Activated naive CD4-positive, alpha-beta T cell treated with anti-CD3 and anti-CD28 coated beads, Interleukin-2, amount 50 U/mL, for 24 hours (primary cell): ENCODE measurements around the gene TNS1.

Source experiments
- H3K27ac Mint-ChIP-seq: one replicate; pipeline ENCODE4 v1.8.0; 2021; ENCODE audit warnings: mild to moderate bottlenecking, mixed read lengths
- H3K27me3 Mint-ChIP-seq: one replicate; pipeline ENCODE4 v1.8.0; 2021; ENCODE audit warnings: mixed read lengths
- H3K36me3 Mint-ChIP-seq: one replicate; pipeline ENCODE4 v1.8.0; 2021; ENCODE audit warnings: mixed read lengths
- H3K4me1 Mint-ChIP-seq: one replicate; pipeline ENCODE4 v1.8.0; 2021; ENCODE audit warnings: mixed read lengths
- H3K4me3 Mint-ChIP-seq: one replicate; pipeline ENCODE4 v1.8.0; 2021; ENCODE audit warnings: mild to moderate bottlenecking, mixed read lengths
- H3K9me3 Mint-ChIP-seq: one replicate; pipeline ENCODE4 v1.8.0; 2021; ENCODE audit warnings: mixed read lengths

The TNS1 gene

GRCh38 chr2:217857624-217858506 lies 144.9 kb downstream of the TNS1 start:
- H3K4me3 Mint-ChIP-seq = no peak overlapping the region
- H3K9me3 Mint-ChIP-seq = no peaks in the 10 kb centered on the region
- peaks cover 2% of the 10 kb centered on the region for H3K27me3 Mint-ChIP-seq
- no peak overlapping the region for H3K27ac Mint-ChIP-seq
- no peaks in the 10 kb centered on the region for H3K36me3 Mint-ChIP-seq
- no peaks in the 10 kb centered on the region for H3K4me1 Mint-ChIP-seq

GRCh38 chr2:217856871-217857270 lies 145.9 kb downstream of the TNS1 start:
- Mint-ChIP-seq H3K27me3 (peaks cover 2% of the 10 kb centered on the region), H3K9me3 (no peaks in the 10 kb centered on the region), H3K27ac (no peak overlapping the region), H3K36me3 (no peaks in the 10 kb centered on the region), H3K4me3 (no peak overlapping the region), H3K4me1 (no peaks in the 10 kb centered on the region)

DNA sequence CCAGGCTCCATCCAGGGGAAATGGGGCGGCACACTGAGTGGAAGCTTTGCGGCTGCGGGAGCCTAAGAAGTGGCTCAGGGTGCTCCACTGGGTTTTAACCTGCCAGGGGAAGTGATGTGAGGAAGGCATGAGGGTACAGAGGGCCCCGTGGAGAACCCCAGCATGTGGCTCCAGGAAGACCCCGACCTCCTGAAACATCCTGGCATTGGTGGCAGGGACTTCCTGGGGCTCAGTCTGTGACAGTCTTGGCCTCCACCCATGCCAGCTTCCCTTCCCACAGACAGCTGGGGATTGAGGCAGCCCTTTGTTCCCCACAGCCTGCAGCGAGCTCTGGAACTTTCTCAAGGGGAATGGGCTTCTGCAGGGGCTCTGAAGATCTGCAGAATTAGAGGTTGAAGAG lies 146.6 kb downstream of the TNS1 start:
- Mint-ChIP-seq H3K9me3 (no peaks in the 10 kb centered on the region), H3K36me3 (no peaks in the 10 kb centered on the region), H3K27me3 (peaks cover 2% of the 10 kb centered on the region), H3K4me3 (no peak overlapping the region), H3K27ac (no peak overlapping the region), H3K4me1 (no peaks in the 10 kb centered on the region)

DNA sequence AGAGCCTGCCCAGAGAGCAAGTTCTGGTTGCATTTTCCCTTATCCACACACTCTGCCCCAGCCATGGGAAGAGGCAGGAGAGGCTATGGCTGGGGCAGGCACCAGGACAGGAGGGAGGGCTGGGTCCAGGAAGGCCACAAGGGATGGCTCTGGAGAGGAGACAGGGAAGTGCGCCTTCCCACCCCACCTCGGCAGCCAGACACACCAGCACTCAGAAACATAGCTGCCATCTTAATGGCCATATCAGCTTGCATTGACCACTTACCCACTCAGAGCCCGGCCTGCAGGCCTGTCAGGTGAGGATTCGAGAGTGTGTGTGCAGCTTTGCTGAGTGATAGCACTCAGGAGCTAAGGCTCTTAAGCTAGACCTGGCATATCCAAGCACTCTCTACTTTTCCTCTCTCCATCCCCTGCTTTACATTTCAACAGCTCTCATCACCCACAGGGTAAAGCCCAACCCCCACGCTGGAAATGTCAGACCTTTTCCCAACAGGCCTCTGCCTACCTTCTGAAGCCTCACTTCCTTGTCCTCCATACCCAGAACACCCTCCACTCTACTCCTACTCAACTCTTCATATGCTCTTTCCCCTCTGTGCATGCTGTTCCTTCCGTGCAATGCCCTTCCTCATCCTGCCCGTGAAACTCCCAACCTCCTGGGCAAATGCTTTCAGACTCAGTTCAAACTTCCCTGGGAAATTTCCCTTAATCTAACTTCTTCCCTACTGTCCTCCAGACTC lies 147.9 kb downstream of the TNS1 start:
- Mint-ChIP-seq H3K9me3 (no peaks in the 10 kb centered on the region), H3K27me3 (peaks cover 2% of the 10 kb centered on the region), H3K4me3 (no peak overlapping the region), H3K27ac (no peak overlapping the region), H3K4me1 (no peaks in the 10 kb centered on the region), H3K36me3 (no peaks in the 10 kb centered on the region)

GRCh38 chr2:217853961-217854360 lies 148.8 kb downstream of the TNS1 start:
- H3K27ac Mint-ChIP-seq = no peak overlapping the region
- H3K4me1 Mint-ChIP-seq = no peaks in the 10 kb centered on the region
- no peaks in the 10 kb centered on the region for H3K9me3 Mint-ChIP-seq
- peaks cover 2% of the 10 kb centered on the region for H3K27me3 Mint-ChIP-seq
- no peak overlapping the region for H3K4me3 Mint-ChIP-seq
- H3K36me3 Mint-ChIP-seq = no peaks in the 10 kb centered on the region

DNA sequence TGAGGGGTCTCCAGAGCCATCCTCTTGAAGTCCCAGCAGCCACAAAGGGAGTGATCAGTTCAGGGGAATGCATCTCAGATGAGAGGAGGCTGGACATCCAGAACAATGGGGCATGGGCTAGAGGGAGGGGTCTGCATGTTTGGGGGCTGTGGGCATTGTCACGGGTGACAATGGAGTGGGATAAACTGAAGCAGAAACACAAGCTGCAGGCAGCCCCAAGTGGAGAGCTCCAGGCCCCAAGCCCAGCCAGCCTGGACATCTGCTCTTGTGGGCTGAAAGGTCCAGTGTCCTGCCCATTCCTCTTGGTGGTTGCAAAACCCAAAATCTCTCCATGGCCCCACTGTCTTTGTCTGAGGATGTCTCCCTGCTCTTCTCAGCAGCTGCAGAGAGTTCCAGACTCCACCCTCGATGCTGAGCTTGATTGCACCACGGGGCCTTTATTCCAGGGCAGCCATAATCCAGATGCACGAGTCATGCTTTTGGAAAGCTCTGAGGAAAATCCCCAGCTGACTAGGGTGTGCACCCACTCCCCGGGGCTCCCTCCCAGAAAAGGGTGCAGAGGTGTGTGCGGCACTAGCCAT lies 149.4 kb downstream of the TNS1 start:
- H3K4me3 Mint-ChIP-seq = no peak overlapping the region
- no peaks in the 10 kb centered on the region for H3K9me3 Mint-ChIP-seq
- H3K27me3 Mint-ChIP-seq = peaks cover 2% of the 10 kb centered on the region
- H3K36me3 Mint-ChIP-seq = no peaks in the 10 kb centered on the region
- no peaks in the 10 kb centered on the region for H3K4me1 Mint-ChIP-seq
- no peak overlapping the region for H3K27ac Mint-ChIP-seq

GRCh38 chr2:217852555-217853211 lies 150.1 kb downstream of the TNS1 start:
- Mint-ChIP-seq H3K27me3 (peaks cover 2% of the 10 kb centered on the region), H3K4me3 (no peak overlapping the region), H3K27ac (no peak overlapping the region), H3K36me3 (no peaks in the 10 kb centered on the region), H3K9me3 (no peaks in the 10 kb centered on the region), H3K4me1 (no peaks in the 10 kb centered on the region)

- no peaks in the 10 kb centered on the region for H3K9me3 Mint-ChIP-seq
- no peak overlapping the region for H3K27ac Mint-ChIP-seq
- H3K27me3 Mint-ChIP-seq = peaks cover 2% of the 10 kb centered on the region
- no peaks in the 10 kb centered on the region for H3K4me1 Mint-ChIP-seq
- H3K4me3 Mint-ChIP-seq = no peak overlapping the region
- no peaks in the 10 kb centered on the region for H3K36me3 Mint-ChIP-seq
Observed at GRCh38 chr2:217851191-217852020, 151.4 kb downstream of the TNS1 start.

DNA sequence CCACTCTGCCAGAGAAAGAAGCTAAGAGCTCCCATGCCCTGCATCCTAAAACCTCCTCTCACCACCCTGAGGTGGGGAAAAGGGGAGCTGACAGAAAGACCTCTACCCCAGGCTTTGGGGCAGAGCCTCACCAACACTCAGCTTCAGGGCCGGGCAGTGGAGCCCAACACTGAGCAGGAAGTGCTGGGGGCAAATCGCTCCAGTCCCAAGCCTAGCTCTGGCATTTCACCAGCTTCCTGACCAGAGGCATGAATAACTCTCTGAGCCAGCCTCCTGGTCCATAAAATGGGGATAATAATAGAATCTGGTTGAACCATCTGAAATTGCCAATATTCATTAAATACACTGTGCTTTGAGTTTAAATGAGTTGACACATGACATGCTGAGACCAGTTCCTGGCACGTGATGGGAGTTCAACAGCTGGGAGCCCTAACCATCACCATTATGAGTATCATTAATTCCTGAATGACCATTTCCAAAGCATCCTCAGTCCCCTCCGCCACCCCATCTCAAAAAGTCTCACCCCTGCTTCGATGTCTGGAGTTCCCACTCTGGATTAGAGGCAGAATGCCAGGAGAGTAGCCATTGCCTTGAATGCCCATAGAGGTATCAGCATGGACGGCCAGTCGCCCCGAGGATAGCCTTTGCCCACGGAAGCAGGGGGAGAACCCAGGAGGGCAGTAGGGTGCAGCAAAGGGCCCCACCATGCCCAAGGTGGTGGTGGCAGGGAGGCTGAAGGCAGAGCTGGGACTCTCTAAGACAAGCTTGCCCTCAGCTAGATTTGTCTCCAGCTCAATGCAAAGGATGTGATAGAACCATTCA lies 153.4 kb downstream of the TNS1 start:
- no peaks in the 10 kb centered on the region for H3K27me3 Mint-ChIP-seq
- H3K36me3 Mint-ChIP-seq = no peaks in the 10 kb centered on the region
- H3K9me3 Mint-ChIP-seq = no peaks in the 10 kb centered on the region
- no peak overlapping the region for H3K27ac Mint-ChIP-seq
- H3K4me3 Mint-ChIP-seq = no peak overlapping the region
- no peaks in the 10 kb centered on the region for H3K4me1 Mint-ChIP-seq

GRCh38 chr2:217848351-217848957 lies 154.3 kb downstream of the TNS1 start:
- Mint-ChIP-seq H3K27ac (no peak overlapping the region), H3K9me3 (no peaks in the 10 kb centered on the region), H3K36me3 (no peaks in the 10 kb centered on the region), H3K4me3 (no peak overlapping the region), H3K4me1 (no peaks in the 10 kb centered on the region), H3K27me3 (no peaks in the 10 kb centered on the region)

DNA sequence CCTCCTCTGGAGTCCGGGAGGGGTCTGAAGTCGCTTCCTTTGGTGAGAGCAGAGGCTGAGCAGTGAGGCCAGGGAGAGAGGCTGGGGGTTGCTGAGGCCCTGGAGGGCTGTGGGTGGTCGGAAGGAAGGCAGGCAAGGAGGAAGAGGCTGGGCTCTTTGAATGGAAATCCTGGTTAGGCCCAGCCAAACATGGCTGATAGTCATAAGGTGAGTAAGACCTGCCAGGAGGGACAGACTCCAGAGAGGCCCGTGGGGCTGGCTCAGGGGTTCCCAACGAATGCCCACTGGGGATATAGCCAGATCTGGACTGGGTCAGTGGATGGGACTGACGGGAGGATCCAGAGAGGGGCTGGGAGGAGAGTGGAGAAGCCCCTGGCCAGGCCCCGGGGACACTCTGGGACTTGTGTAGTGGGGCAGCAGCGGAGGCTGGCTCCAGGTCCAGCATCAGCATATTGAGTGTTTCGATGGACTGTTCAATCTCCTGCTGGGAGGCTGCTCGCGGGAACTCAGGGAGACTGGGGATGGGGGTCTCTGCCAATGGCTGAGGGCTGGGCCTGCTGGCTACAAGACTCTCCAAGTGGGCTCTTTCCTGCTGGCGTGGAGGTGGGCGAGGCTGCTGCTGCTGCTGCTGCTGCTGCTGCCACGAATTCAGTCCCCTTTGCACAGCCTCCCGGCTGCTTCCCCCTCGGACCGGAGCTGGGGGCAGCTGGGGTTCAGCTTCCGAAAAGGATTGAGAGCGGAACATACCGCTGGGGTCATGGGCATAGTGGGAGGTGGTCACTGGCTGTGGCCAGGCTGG lies 155.0 kb downstream of the TNS1 start:
- H3K27me3 Mint-ChIP-seq = no peaks in the 10 kb centered on the region
- H3K27ac Mint-ChIP-seq = no peak overlapping the region
- no peaks in the 10 kb centered on the region for H3K36me3 Mint-ChIP-seq
- no peaks in the 10 kb centered on the region for H3K9me3 Mint-ChIP-seq
- no peak overlapping the region for H3K4me3 Mint-ChIP-seq
- no peaks in the 10 kb centered on the region for H3K4me1 Mint-ChIP-seq

GRCh38 chr2:217847115-217847514 lies 155.7 kb downstream of the TNS1 start:
- Mint-ChIP-seq H3K4me1 (no peaks in the 10 kb centered on the region), H3K27ac (no peak overlapping the region)

DNA sequence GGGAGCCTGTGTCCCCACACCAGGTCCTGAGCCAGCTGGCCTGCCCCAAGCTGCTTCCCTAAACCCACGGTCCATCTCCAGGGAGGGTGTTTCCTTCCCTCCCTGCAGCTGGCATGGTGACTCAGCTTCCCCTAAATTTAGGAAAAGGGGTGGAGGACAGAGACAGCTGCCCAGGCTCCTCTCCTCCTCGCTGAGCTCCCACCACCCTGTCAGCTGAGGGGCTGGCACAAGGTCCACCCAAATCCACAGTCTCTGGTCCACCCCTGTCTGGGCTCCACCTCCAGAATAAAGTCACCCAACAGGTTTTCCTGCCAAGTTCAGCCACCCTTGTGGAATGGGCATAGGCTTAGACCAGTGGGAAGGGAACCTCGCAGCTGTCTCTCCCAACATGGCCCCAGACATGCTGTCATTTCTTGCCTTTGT lies 156.5 kb downstream of the TNS1 start:
- Mint-ChIP-seq H3K27me3 (no peaks in the 10 kb centered on the region), H3K27ac (no peak overlapping the region), H3K4me1 (no peaks in the 10 kb centered on the region), H3K4me3 (no peak overlapping the region), H3K9me3 (no peaks in the 10 kb centered on the region), H3K36me3 (no peaks in the 10 kb centered on the region)

More at GRCh38 chr2:217847115-217847514, 155.7 kb downstream of the TNS1 start:
- no peaks in the 10 kb centered on the region for H3K9me3 Mint-ChIP-seq
- H3K27me3 Mint-ChIP-seq = no peaks in the 10 kb centered on the region
- H3K4me3 Mint-ChIP-seq = no peak overlapping the region
- no peaks in the 10 kb centered on the region for H3K36me3 Mint-ChIP-seq
